NCI-H2227 treated with DMSO at 0.1 percent for 48 hours (cell line): Measurements from ENCODE around the gene RNF11.
A peak's percentile ranks its signal among the peaks of the same experiment; 100 is the strongest.
"Not testable (repeated sequence)": the region's sequence is repeated elsewhere in the genome, so short reads cannot be mapped to it uniquely, and the experiment has no call there.

Experiments
- DNase-seq: peaks from one replicate; lab custom pipeline; 2025; lab: John Stamatoyannopoulos, UW

Gene RNF11

DNA sequence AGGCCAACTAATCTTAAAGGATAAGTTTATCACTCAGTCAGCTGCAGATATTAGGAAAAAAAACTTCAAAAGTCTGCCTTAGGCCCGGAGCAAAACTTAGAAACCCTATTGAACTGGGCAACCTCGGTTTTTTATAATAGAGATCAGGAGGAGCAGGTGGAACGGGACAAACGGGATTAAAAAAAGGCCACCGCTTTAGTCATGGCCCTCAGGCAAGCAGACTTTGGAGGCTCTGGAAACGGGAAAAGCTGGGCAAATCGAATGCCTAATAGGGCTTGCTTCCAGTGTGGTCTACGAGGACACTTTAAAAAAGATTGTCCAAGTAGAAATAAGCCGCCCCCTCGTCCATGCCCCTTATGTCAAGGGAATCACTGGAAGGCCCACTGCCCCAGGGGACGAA is 7.6 kb upstream of the RNF11 start:
- not testable (repeated sequence) for DNase-seq

- DNase-seq: no peak
Measured at GRCh38 chr1:51230501-51231078, 5.5 kb upstream of the RNF11 start.

DNA sequence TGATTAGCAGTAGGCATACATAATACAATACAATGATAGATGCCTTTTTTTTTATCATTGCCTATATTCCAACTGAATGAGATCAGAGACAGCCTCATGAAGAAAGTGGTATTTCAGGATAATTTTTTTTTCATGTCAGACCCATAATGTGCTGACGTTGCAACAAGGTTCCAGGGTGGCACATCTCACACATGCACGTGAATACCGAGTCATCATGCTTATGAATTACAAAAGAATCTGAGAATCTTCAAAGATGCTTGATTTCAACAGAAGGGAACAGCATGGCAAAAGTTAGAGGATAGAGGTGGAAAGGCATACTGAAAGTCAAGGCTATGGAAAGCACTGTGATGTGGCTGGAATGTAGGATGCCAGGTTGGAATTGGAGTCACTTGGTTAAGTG is 5.0 kb upstream of the RNF11 start:
- no peak for DNase-seq

DNA sequence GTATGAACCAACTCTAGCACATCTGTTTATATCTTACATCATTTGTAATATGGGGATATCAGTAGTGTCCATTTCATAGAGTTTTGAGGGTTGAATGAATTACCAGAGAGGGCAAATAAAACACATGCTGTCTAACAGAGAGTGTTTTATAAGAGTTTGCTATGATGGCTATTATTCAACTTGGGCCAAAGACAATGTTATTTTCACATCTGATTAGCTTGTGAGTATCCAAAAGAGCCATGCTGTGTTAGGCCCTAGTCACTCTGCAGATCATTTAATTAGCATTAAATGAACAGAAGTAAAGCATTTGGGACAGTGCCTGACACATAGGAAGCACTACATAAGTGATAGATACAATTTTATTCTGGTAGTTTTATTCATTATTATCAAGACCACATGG is 4.2 kb upstream of the RNF11 start:
- DNase-seq: no peak

DNA sequence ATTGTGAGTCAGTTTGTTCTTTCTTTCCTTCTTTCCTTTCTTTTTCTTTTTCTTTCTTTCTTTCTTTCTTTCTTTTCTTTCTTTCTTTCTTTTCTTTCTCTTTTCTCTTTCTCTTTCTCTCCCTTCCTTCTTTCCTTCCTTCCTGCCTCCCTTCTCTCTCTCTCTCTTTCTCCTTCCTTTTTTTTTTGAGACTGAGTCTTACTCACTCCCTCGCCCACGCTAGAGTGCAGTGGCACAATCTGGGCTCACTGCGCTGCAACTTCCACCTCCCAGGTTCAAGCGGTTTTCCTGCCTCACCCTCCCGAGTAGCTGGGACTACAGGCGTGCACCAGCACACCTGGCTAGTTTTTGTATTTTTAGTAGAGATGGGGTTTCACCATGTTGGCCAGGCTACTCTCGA is 1.8 kb upstream of the RNF11 start:
- not testable (repeated sequence) for DNase-seq

DNA sequence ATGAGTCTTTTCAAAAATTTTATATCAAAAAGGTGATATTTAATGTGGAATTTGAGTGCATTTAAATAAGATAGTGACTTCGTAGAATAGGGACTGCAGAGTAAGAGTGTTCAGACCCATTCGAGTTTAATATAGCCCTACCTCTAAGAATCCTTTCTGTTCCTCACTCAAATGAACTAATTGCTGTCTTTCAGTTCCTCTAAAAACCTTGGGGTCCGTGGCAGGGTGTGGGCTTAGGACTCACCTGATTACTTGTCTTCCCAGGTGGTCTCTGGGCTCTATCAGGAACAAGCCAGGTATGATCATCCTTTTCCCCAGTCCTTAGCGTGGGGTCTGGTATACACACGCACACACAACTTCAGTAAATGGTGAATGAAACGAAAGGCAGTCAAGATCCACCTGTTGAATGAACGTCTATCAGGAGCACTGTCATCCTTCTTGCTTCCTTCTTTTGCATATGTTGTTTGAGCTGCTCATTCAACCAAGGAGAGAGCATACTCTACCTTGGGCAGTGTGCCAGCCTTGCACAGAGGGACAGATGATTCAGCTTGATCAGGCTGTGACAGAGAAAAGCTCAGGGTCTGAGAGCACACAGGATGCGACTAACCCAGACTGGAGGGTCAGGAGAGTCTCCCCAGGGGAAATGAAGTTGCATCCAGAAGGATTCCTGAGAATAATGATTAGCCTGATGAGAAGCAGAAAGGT is 1.2 kb upstream of the RNF11 start:
- peak; percentile 15 for DNase-seq

GRCh38 chr1:51236531-51237350 is 668 bp downstream of the RNF11 start:
- DNase-seq: no peak

DNA sequence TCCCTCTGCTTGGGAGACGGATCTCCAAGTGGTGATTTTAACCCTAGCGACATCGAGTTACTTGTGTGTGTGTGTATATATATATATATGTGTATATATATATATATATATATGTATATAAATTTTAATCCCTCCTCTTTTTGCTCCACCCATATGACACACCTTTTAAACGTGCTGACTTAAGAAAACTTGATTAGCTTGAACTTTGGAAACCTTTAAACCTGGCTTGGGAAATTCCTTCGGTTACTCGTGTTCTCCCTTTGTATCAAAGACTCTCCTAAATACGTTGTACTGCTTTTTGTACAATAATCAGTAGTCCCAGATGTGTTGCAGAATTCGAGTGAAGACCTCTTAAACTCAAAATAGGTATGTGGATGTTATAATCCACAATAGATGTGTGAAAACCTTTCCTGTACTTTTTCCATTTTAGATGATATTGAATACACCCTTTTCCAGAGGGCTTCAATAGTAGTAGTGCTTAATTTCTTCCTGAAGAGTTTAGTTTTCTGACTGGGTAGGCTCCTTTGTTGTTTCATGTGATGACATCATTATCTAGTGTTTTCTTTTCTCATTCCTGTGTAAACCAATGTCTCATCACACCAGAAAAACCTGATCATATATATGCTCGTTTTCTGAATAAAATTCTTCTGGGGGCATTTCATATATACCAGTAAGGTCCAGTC is 1.4 kb downstream of the RNF11 start:
- no peak for DNase-seq

- no peak for DNase-seq
Measured at GRCh38 chr1:51238034-51238403, 1.9 kb downstream of the RNF11 start.

DNA sequence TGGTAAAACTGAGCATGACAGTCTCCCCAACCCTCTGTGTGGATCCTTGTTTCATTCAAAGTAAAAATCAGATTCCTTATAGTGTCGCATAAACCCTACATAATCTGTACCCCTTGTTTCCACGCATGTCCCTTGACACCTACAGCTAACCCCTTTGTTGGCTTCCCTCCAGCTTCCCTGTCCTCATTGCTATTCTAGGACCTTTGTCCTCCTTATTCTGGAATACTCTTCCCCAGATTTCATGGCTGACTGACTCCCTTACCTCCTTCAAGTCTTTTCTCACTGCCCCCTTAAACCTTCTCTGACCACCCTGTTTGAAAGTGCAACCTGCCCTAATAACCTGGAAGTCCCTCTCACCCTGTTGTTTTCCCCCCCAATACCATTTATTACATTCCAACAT is 4.0 kb downstream of the RNF11 start:
- no peak for DNase-seq

DNA sequence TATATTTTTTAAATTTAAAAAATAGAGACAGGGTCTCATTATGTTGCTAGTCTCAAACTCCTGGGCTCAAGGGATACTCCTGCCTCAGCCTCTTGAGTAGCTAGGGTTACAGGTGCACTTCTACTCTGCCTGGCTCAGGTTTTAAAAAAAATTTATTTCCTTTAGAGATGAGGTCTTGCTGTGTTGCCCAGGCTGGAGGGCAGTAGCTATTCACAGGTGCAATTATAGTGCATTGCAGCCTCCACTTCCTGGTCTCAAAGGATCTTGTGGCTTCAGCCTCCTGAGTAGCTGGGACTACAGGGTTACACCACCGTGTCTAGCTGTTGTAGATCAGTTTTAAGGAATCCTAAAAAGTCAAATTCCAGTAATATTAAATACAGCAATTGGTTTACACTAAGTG is 5.0 kb downstream of the RNF11 start:
- no peak for DNase-seq

DNA sequence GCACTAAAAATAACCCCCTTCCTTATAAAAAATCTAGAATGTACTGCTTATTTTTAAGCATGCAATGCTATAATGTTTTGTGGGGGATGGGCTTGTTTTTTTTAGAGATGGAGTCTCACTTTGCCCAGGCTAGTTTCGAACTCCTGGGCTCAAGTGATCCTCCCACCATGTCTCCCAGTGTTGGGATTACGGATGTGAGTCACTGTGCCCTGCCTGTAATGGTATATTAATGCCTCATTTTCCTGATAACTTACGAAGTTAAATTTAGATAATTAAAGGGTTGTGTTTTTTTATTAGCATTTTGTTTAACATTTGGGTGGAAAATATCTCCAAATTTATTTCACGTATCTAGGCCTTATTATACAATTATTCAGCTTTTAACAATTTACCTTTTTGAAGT is 6.5 kb downstream of the RNF11 start:
- DNase-seq: no peak

DNA sequence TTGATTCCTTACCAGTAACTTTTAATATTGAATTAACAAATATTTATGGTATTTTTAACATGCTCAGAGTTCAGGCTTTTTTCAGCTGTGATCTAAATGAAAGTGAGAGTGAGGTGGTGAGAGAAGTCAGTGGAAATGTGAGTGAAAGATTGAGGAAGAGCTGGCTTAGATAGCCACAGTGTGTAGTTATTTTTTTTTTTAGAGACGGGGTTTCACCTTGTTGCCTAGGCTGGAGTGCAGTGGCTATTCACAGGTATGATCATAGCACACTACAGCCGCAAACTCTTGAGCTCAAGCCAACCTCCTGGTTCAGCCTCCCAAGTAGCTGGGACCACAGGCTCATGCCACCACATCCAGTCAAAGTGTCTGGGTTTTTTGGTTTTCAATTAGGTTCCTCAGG is 10.9 kb downstream of the RNF11 start:
- no peak for DNase-seq

DNA sequence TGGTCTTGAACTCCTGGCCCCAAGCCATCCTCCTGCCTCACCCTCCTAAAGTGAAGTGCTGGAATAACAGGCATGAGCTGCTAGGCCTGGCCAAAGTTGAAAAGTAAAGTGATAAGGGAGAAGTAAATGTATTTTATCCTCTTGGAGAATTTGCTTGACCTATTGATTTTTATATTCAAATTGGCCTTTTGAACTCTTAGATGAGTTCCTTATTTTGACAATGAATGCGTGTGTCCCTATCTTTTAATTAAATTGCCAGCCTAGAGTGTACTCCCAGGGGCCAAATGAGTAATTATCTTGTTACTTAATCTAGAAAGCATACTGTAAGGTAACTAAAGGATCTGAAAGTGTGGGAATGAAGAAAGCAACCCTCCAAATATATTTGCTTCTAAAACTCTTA is 11.4 kb downstream of the RNF11 start:
- no peak for DNase-seq

DNA sequence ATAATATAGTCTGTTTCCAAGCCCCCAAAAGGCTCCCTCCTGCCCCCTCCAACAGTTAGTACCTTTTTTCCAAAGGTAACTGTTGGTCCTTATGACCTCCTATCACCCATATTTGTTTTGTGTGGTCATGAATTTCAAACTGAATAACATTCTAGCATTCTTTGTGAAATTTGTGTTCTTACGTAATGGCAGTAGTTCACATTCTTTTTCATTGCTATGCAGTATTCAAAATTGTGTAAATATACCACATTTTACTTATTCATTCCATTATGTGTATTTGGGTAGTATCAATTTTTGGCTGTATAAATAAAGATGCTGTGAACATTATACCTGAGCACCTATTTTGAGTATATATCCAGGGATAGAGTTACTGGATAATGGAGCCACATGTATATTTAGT is 13.4 kb downstream of the RNF11 start:
- no peak for DNase-seq

GRCh38 chr1:51250729-51251128 is 14.7 kb downstream of the RNF11 start:
- not testable (repeated sequence) for DNase-seq

- not testable (repeated sequence) for DNase-seq
Measured at GRCh38 chr1:51251165-51251564, 15.1 kb downstream of the RNF11 start.

DNA sequence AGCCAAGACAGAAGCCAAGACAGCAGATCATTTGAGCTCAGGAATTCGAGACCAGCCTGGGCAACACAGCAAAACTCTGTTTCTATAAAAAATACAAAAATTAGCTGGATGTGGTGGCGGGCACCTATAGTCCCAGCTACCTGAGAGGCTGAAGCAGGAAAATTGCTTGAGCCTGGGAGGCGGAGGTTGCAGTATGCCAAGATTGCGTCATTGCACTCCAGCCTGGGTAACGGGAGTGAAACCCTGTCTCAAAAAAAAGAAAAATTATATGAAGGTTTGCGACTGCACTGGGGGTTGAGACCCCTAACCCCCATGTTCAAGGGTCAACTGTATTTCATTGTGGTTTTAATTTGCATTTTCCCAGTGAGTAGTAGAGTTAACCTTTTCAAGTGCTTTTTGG is 16.3 kb downstream of the RNF11 start:
- no peak for DNase-seq

DNA sequence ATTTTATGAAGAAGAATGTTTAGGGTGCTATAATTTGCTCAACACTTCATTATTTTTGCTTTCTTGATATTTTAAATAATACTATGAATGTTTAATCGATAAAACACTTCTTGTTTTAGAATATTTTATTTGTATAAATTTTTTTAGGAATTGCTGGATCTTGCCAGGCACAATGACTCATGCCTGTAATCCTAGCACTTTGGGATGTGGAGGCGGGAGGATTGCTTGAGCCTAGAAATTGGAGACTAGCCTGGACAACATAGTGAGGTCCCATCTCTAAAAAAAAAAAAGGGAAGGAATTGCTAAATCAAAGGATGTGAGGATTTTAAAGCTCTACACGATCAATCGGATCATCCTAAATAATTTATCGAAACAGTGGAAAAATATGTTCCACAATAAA is 17.6 kb downstream of the RNF11 start:
- no peak for DNase-seq

GRCh38 chr1:51255331-51255730 is 19.3 kb downstream of the RNF11 start:
- DNase-seq: no peak

DNA sequence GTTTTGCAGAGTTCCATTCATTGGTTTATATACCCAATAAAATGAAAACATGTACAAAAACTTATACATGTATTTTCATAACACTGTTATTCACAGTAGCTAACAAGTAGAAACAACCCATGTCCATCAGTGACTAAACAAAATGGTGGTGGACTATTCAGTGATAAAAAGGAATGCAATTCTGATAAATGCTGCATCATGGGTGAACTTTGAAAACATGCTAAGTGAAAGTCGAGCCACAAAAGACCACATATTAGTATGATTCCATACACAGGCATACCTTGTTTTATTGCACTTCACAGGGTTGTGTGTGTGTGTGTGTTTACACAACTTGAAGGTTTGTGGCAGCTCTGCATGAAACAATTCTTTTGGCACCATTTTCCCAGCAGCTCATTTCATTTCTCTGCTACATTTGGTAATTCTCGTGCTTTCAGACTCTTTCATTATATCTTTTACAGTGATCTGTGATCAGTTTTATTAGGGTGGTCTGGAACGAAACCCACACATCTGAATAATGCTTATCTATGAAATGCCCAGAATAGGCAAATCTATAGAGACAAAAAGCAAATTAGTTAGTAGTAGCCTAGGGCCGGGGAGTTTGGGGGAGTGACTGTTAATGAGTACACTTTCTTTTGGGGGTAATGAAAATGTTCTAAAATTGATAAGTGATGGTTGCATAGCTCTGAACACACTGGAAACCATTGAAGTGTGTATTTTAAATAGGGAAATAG is 27.2 kb downstream of the RNF11 start:
- DNase-seq: no peak

DNA sequence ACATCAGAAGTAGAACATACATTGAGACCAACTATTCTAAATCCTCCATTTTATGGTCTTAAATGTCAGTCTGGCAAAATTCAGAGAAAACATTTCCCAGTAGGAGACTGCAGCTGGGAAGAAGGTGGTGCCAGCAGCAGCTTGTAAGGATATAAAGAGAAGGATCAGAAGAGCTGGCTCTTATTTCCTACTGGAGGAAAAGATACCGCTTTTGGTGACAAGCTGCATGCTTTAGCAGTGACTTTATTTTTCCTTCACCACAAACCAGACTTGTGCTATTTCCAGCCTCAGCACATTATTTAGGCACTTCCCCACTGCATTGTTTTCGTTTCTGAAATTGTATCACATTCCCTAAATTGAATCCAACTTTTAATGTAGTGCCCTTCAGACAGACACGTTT is 28.4 kb downstream of the RNF11 start:
- DNase-seq: no peak
